ENCODE results near the gene FJX1.

Gene FJX1, protein sequence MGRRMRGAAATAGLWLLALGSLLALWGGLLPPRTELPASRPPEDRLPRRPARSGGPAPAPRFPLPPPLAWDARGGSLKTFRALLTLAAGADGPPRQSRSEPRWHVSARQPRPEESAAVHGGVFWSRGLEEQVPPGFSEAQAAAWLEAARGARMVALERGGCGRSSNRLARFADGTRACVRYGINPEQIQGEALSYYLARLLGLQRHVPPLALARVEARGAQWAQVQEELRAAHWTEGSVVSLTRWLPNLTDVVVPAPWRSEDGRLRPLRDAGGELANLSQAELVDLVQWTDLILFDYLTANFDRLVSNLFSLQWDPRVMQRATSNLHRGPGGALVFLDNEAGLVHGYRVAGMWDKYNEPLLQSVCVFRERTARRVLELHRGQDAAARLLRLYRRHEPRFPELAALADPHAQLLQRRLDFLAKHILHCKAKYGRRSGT

DNA sequence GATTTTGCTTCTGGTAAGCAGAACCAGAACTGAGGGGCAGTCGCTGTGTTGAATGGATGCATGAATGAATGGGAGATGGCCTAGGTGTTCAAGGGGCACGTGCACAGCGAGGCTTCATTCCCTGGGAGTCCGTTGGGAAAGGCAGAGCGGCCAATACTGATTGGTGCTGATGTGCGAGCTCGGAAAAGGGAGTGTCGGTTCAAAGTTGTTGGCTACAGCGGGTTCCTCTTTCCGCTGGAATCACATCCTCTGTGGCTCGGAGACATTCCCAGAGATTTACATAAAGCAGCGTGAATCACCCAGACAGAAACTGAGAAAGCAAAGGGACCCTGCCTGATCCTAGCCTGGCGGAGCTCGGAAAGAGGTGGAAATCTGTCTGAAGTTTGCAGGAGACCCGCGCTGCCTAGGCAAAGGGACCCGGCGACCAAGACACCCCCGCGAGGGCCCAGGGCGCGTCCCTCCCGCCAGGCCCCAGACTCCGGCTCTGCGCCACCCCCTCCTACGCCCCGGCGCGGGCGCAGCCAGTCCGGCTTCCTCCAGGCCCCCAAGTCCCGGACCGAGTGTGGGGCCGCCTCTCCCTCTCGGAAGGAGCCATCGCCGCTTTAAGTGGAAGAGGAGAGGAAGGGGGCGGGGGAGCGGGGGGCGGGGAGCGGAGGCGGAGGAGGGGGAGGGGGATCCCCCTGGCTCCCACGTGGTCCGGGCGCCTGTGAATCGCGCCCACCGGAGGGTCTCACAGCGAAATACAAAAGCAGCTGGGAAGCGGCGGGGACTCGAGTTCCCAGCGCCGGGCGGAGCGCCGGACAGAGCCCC lies at the start of gene FJX1:
TSS of gene FJX1 (plus strand) at position 774 of the 810 bp plus-strand sequence. CDS start 177 bp downstream, outside the sequence.
- TF ChIP-seq, protein P1, sequence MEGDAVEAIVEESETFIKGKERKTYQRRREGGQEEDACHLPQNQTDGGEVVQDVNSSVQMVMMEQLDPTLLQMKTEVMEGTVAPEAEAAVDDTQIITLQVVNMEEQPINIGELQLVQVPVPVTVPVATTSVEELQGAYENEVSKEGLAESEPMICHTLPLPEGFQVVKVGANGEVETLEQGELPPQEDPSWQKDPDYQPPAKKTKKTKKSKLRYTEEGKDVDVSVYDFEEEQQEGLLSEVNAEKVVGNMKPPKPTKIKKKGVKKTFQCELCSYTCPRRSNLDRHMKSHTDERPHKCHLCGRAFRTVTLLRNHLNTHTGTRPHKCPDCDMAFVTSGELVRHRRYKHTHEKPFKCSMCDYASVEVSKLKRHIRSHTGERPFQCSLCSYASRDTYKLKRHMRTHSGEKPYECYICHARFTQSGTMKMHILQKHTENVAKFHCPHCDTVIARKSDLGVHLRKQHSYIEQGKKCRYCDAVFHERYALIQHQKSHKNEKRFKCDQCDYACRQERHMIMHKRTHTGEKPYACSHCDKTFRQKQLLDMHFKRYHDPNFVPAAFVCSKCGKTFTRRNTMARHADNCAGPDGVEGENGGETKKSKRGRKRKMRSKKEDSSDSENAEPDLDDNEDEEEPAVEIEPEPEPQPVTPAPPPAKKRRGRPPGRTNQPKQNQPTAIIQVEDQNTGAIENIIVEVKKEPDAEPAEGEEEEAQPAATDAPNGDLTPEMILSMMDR (conservative IDR thresholded peaks at IDR 0.05): no peak
- peak within 1 kb of the TSS; percentile 88 for H3K27ac ChIP-seq

DNA sequence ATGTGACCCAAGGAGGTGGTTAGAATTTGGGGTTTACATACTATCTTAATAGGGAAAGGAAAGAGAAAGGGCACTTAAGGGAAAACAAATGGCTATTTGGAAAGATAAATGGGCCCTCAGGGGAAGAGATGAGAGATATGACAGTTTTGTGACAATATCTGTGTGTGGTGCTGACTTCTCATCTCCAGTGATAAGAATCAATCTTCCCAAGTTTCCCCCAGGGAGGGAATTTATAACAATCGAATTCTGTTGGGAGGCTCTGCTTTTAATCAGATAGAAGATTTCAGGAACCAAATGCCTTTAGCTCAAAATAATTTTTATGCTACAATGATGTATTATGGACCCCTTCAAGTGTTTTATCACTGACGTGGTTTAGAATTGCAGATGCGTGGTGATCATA lies 46.6 kb upstream of the FJX1 start:
- TF ChIP-seq, protein P1 (conservative IDR thresholded peaks at IDR 0.05): no peak
- H3K27ac ChIP-seq: no peak overlapping the region

DNA sequence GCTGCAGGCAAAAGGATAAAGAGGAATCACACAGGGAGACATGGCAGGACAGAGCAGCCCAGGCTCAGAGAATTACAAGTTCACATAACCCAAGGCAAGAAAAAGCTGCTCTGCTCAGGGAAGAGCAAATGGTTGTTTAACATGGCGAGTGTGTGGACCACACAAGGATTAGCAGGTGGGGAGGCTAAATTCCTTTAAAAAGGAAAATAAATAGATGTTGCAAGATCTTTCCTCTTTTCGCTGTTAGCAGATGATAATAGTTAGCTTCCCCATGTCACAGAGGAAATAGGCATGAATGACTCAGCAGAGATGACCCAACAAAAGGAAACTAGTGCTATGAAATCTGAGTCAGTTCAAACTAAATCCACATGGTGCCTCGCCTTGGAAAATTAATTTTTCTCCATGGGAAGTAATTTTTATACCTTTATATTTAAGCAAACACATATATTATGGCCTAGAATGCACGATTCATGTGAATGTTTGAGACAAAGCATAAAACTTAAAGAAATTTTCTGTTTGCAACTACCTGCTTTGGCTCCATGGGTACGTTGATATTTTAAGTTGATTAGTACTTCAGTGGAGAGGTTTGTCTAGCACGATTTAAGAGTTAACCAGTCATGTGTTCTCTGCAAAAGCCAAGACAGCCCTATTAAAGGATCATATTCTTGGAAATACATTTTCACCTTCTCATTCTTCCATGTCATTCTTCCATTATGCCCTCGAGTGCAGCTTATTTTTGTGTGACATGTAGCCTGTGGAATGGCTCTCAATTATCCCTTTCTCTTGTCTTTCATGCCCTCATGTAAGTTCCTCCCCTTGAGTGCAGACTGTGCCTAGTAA lies 38.5 kb upstream of the FJX1 start:
- no peak overlapping the region for H3K27ac ChIP-seq
- TF ChIP-seq, protein P1 (conservative IDR thresholded peaks at IDR 0.05): no peak

DNA sequence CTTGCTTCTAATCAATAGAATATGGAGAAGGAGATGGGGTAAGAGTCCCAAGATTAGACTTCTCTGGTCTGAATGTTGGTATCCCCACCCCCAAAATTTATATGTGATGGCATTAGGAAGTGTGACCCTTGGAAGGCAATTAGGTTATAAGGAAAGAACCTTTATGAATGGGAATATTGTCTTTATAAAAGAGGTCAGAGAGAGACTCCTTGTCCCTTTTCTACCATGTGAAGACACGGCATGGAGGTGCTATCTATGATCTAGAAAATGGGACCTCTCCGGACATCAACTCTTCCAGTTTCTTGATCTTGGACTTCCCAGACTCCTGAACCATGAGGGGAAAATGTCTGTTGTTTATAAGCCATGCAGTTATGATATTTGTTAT lies 37.9 kb upstream of the FJX1 start:
- TF ChIP-seq, protein P1 (conservative IDR thresholded peaks at IDR 0.05): no peak
- H3K27ac ChIP-seq: no peak overlapping the region

DNA sequence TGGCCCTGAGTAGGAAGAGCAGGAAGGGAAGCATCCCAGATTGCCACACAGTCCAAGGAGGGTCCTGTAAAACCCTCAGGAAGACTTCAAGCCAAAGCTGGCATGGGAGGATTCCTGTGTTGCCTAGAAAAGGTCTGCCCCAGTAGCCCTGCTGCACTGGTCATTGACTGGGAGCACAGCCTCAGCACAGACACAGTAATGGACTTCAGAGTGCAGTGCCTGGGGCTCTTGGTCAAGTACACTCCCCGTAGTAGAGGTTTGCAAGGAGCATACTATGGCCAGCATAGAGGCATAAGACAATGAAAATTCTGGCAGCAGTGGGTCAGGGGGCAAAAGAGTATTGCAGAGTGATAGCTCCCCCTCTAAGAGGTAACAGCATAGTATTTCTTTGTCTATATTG lies 36.2 kb upstream of the FJX1 start:
- H3K27ac ChIP-seq: no peak overlapping the region
- TF ChIP-seq, protein P1 (conservative IDR thresholded peaks at IDR 0.05): no peak

DNA sequence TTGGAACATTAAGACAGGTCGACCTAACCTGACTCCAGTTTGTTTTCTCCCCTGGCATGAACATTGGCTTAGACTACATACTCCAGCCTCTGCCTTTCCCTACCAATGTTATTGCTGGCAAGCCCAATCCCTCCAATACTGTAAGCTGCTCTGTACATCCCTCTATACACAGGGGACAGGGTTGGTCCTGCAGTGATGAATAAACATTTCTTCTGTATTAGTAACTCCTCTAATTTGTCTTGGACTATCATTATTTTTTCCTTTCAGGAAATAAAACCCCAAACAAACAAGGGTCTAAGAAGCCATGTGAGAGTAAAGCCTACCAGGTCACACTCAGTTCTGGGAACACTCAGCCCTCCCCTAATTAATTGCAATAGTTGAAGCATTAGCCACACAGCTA lies 35.1 kb upstream of the FJX1 start:
- TF ChIP-seq, protein P1 (conservative IDR thresholded peaks at IDR 0.05): no peak
- no peak overlapping the region for H3K27ac ChIP-seq
